Measurements from ENCODE around the gene NHLRC3.

The NHLRC3 gene

GRCh38 chr13:39016787-39017186 lies 21.5 kb upstream of the NHLRC3 start:
- no peaks in the 10 kb centered on the region for H3K9me3 ChIP-seq (replicated peaks in 1 of 11)
- H3K4me1 ChIP-seq, result peaks cover 0 to 10% (median 0%) of the 10 kb centered on the region in 10 experiments; a peak in 1 of 20 replicates
- TF ChIP-seq Cebpa-rat (IDR thresholded peaks at IDR 0.05), result no peak
- no peak overlapping the region for H3K4me2 ChIP-seq
- H4K20me1 ChIP-seq, result peaks cover 0 to 16% (median 5%) of the 10 kb centered on the region in 11 experiments; a peak in 9 of 22 replicates
- no peak overlapping the region for H3K9ac ChIP-seq
- peaks cover 73 to 95% (median 86%) of the 10 kb centered on the region in 11 experiments for H3K36me3 ChIP-seq
- H3K27me3 ChIP-seq, result no peaks in the 10 kb centered on the region
- H3K4me3 ChIP-seq, result no peak overlapping the region
- H3K27ac ChIP-seq, result no peak overlapping the region

- Histone ChIP-seq H3K9ac (no peak overlapping the region), H3K4me3 (no peak overlapping the region), H3K27ac (no peak overlapping the region), H3K9me3 (replicated peaks in 1 of 11) (no peaks in the 10 kb centered on the region), H3K36me3 (peaks cover 73 to 95% (median 87%) of the 10 kb centered on the region in 11 experiments), H3K27me3 (no peaks in the 10 kb centered on the region), H3K4me2 (no peak overlapping the region), H3K4me1 (peaks cover 0 to 10% (median 0%) of the 10 kb centered on the region in 10 experiments; a peak in 1 of 20 replicates), H4K20me1 (peaks cover 0 to 16% (median 8%) of the 10 kb centered on the region in 11 experiments; a peak in 11 of 22 replicates)
- no peak for TF ChIP-seq Cebpa-rat (IDR thresholded peaks at IDR 0.05)
These were observed 17.3 kb upstream of the NHLRC3 start for GRCh38 chr13:39020853-39021462.

GRCh38 chr13:39023316-39023715 lies 14.9 kb upstream of the NHLRC3 start:
- no peak overlapping the region for H3K9ac ChIP-seq
- peaks cover 0 to 10% (median 0%) of the 10 kb centered on the region in 10 experiments; a peak in 1 of 20 replicates for H3K4me1 ChIP-seq
- no peaks in the 10 kb centered on the region for H3K9me3 ChIP-seq (replicated peaks in 1 of 11)
- no peak overlapping the region for H3K4me3 ChIP-seq
- H4K20me1 ChIP-seq, result peaks cover 0 to 8% (median 5%) of the 10 kb centered on the region in 11 experiments; a peak in 6 of 22 replicates
- no peaks in the 10 kb centered on the region for H3K27me3 ChIP-seq
- TF ChIP-seq Cebpa-rat (IDR thresholded peaks at IDR 0.05), result no peak
- H3K36me3 ChIP-seq, result peaks cover 78 to 95% (median 88%) of the 10 kb centered on the region in 11 experiments
- H3K4me2 ChIP-seq, result no peak overlapping the region
- no peak overlapping the region for H3K27ac ChIP-seq

GRCh38 chr13:39023761-39024160 lies 14.5 kb upstream of the NHLRC3 start:
- no peak for TF ChIP-seq Cebpa-rat (IDR thresholded peaks at IDR 0.05)
- H3K36me3 ChIP-seq, result peaks cover 82 to 96% (median 90%) of the 10 kb centered on the region in 11 experiments
- no peaks in the 10 kb centered on the region for H3K9me3 ChIP-seq (replicated peaks in 1 of 11)
- H4K20me1 ChIP-seq, result peaks cover 0 to 10% (median 5%) of the 10 kb centered on the region in 11 experiments; a peak in 6 of 22 replicates
- no peak overlapping the region for H3K4me2 ChIP-seq
- H3K27ac ChIP-seq, result no peak overlapping the region
- H3K27me3 ChIP-seq, result no peaks in the 10 kb centered on the region
- 0 out of 20 replicates have a peak, but pooled peaks cover 0 to 5% (median 0%) of the 10 kb centered on the region in 10 experiments for H3K4me1 ChIP-seq
- no peak overlapping the region for H3K9ac ChIP-seq
- no peak overlapping the region for H3K4me3 ChIP-seq

- Histone ChIP-seq H3K27ac (no peak overlapping the region), H3K36me3 (peaks cover 85 to 100% (median 97%) of the 10 kb centered on the region in 11 experiments)
- TF ChIP-seq Cebpa-rat (IDR thresholded peaks at IDR 0.05), result no peak
These were observed 12.8 kb upstream of the NHLRC3 start for GRCh38 chr13:39025433-39025839.

GRCh38 chr13:39032150-39032549 lies 6.1 kb upstream of the NHLRC3 start:
- H3K27ac ChIP-seq, result no peak overlapping the region

More at GRCh38 chr13:39025433-39025839, 12.8 kb upstream of the NHLRC3 start:
- no peaks in the 10 kb centered on the region for H3K4me1 ChIP-seq
- no peaks in the 10 kb centered on the region for H3K27me3 ChIP-seq
- no peak overlapping the region for H3K4me3 ChIP-seq
- H4K20me1 ChIP-seq, result peaks cover under 1 to 16% (median 7%) of the 10 kb centered on the region in 11 experiments; a peak in 15 of 22 replicates
- no peak overlapping the region for H3K4me2 ChIP-seq
- H3K9me3 ChIP-seq (replicated peaks in 1 of 11), result no peaks in the 10 kb centered on the region
- no peak overlapping the region for H3K9ac ChIP-seq

GRCh38 chr13:39034085-39034484 lies 4.2 kb upstream of the NHLRC3 start:
- Histone ChIP-seq H4K20me1 (peaks cover 40 to 82% (median 67%) of the 10 kb centered on the region in 11 experiments; a peak in 20 of 22 replicates), H3K27ac (no peak overlapping the region), H3K27me3 (no peaks in the 10 kb centered on the region), H3K9me3 (replicated peaks in 1 of 11) (no peaks in the 10 kb centered on the region), H3K4me1 (peaks cover 13 to 28% (median 20%) of the 10 kb centered on the region in 10 experiments), H3K4me2 (peak overlapping the region; percentile 79 to 95 (median 92); a peak in 20 of 22 replicates), H3K36me3 (peaks cover 19 to 52% (median 38%) of the 10 kb centered on the region in 11 experiments; a peak in 21 of 22 replicates), H3K4me3 (no peak overlapping the region; a peak in 1 of 20 replicates), H3K9ac (no peak overlapping the region)
- no peak for TF ChIP-seq Cebpa-rat (IDR thresholded peaks at IDR 0.05)

More at GRCh38 chr13:39032150-39032549, 6.1 kb upstream of the NHLRC3 start:
- Histone ChIP-seq H3K9me3 (replicated peaks in 1 of 11) (no peaks in the 10 kb centered on the region), H3K4me3 (no peak overlapping the region), H3K27me3 (no peaks in the 10 kb centered on the region), H3K9ac (no peak overlapping the region), H4K20me1 (peaks cover 40 to 78% (median 64%) of the 10 kb centered on the region in 11 experiments; a peak in 20 of 22 replicates), H3K4me1 (peaks cover 12 to 28% (median 19%) of the 10 kb centered on the region in 10 experiments), H3K36me3 (peaks cover 38 to 71% (median 57%) of the 10 kb centered on the region in 11 experiments), H3K4me2 (no peak overlapping the region)
- TF ChIP-seq Cebpa-rat (IDR thresholded peaks at IDR 0.05), result no peak

- H3K36me3 ChIP-seq, result peaks cover 12 to 40% (median 30%) of the 10 kb centered on the region in 11 experiments; a peak in 21 of 22 replicates
- TF ChIP-seq Cebpa-rat (IDR thresholded peaks at IDR 0.05), result no peak
- peak overlapping the region in 6 of 11 experiments; percentile 87 to 95 (median 90); a peak in 7 of 22 replicates for H3K27ac ChIP-seq
- peak overlapping the region; percentile 90 to 96 (median 94) for H3K9ac ChIP-seq
- H3K9me3 ChIP-seq (replicated peaks in 1 of 11), result no peaks in the 10 kb centered on the region
- peak overlapping the region; percentile 79 to 95 (median 92) for H3K4me2 ChIP-seq
- H3K4me1 ChIP-seq, result peaks cover 25 to 37% (median 31%) of the 10 kb centered on the region in 10 experiments
- peak overlapping the region; percentile 91 to 100 (median 98) for H3K4me3 ChIP-seq
- H3K27me3 ChIP-seq, result no peaks in the 10 kb centered on the region
- peaks cover 40 to 75% (median 65%) of the 10 kb centered on the region in 11 experiments; a peak in 20 of 22 replicates for H4K20me1 ChIP-seq
These were observed 3.1 kb upstream of the NHLRC3 start for GRCh38 chr13:39035204-39035603.

GRCh38 chr13:39035799-39036198 lies 2.5 kb upstream of the NHLRC3 start:
- Histone ChIP-seq H3K9ac (peak overlapping the region; percentile 90 to 96 (median 94)), H3K36me3 (peaks cover 6 to 34% (median 24%) of the 10 kb centered on the region in 11 experiments; a peak in 21 of 22 replicates), H3K27ac (peak overlapping the region; percentile 84 to 95 (median 90); a peak in 18 of 22 replicates), H3K9me3 (replicated peaks in 1 of 11) (no peaks in the 10 kb centered on the region), H3K4me2 (peak overlapping the region; percentile 79 to 95 (median 92)), H3K4me1 (peaks cover 31 to 43% (median 37%) of the 10 kb centered on the region in 10 experiments), H3K4me3 (peak overlapping the region; percentile 91 to 100 (median 98)), H3K27me3 (no peaks in the 10 kb centered on the region), H4K20me1 (peaks cover 37 to 69% (median 59%) of the 10 kb centered on the region in 11 experiments; a peak in 20 of 22 replicates)
- TF ChIP-seq Cebpa-rat (IDR thresholded peaks at IDR 0.05), result no peak

All from BLaER1 treated with 17β-estradiol and CSF1 and Interleukin-3, amounts not matched to agents 10 nM and 100 nM (cell line).